HEK293 (cell line): ENCODE results near the gene ATP7B.

Experiments used
- CTCF ChIA-PET: fragments of 350-600 bp; formaldehyde crosslinking; extraction: SDS; loops from one replicate; lab custom pipeline; 2021; ENCODE audit warnings: antibody characterized with exemption; lab: Yijun Ruan, JAX
- POLR2A ChIA-PET: fragments of 300-600 bp; formaldehyde crosslinking; extraction: SDS; loops from one replicate; lab custom pipeline; 2020; ENCODE audit warnings: antibody characterized with exemption, inconsistent platforms; lab: Yijun Ruan, JAX
- H3K27ac ChIP-seq: fragments of 200-500 bp; sonication (Bioruptor generic); 2 replicates; pipeline ENCODE4 v1.5.1; 2014; ENCODE audit warnings: low read depth, low read length, control low read depth, inconsistent platforms; ENCODE audit errors: extremely low read depth
- H3K36me3 ChIP-seq, 2 experiments: fragments of 200-500 bp in 1 of 2; sonication (Bioruptor generic) in 1 of 2; 1 replicate in 1 of 2; 2 replicates in 1 of 2; pipeline ENCODE4 v1.5.1; 2014 to 2017; ENCODE audit warnings: inconsistent platforms in 2 of 2, low read length in 2 of 2; ENCODE audit not compliant: control insufficient read depth in 2 of 2, insufficient read depth in 1 of 2
- H3K4me1 ChIP-seq: fragments of 200-500 bp; sonication (Bioruptor generic); 2 replicates; pipeline ENCODE4 v1.5.1; 2014; ENCODE audit warnings: mild to moderate bottlenecking, low read length, inconsistent platforms; ENCODE audit not compliant: control insufficient read depth, insufficient read depth
- H3K4me3 ChIP-seq: 2 replicates; pipeline ENCODE4 v1.5.1; 2011; ENCODE audit warnings: low read depth, mild to moderate bottlenecking, control low read depth, low read length, moderate library complexity
- H3K9me3 ChIP-seq: fragments of 200-500 bp; sonication (Bioruptor generic); 2 replicates; pipeline ENCODE4 v1.5.1; 2014; ENCODE audit warnings: low read depth, low read length, inconsistent platforms; ENCODE audit not compliant: control insufficient read depth, insufficient read depth
- KLF16 ChIP-seq: fragments of 450-650 bp; formaldehyde crosslinking; IDR thresholded peaks from 2 replicates; pipeline ENCODE4 v1.5.1; 2017; ENCODE audit warnings: missing biosample characterization, missing genetic modification characterization
- OVOL3 ChIP-seq: fragments of 450-650 bp; formaldehyde crosslinking; IDR thresholded peaks from 2 replicates; pipeline ENCODE4 v1.5.1; 2016; ENCODE audit warnings: missing biosample characterization, missing genetic modification characterization
- SCRT1 ChIP-seq: fragments of 450-650 bp; formaldehyde crosslinking; IDR thresholded peaks from 2 replicates; pipeline ENCODE4 v1.5.1; 2016; ENCODE audit warnings: missing biosample characterization, missing genetic modification characterization, borderline replicate concordance
- SP3 ChIP-seq: fragments of 450-650 bp; formaldehyde crosslinking; IDR thresholded peaks from 2 replicates; pipeline ENCODE4 v1.5.1; 2016; ENCODE audit warnings: missing biosample characterization, missing genetic modification characterization
- TCF7L2 ChIP-seq: IDR thresholded peaks from 2 replicates; pipeline ENCODE4 v1.6.1; 2011; ENCODE audit warnings: low read depth, mild to moderate bottlenecking, inconsistent platforms, low read length, moderate library complexity, borderline replicate concordance
- ZFP3 ChIP-seq: fragments of 450-650 bp; formaldehyde crosslinking; IDR thresholded peaks from 2 replicates; pipeline ENCODE4 v1.5.1; 2016; ENCODE audit warnings: low read depth, missing biosample characterization, missing genetic modification characterization
- ZFP37 ChIP-seq: fragments of 450-650 bp; formaldehyde crosslinking; IDR thresholded peaks from 2 replicates; pipeline ENCODE4 v1.5.1; 2016; ENCODE audit warnings: missing biosample characterization, missing genetic modification characterization
- ZIC2 ChIP-seq: fragments of 450-650 bp; formaldehyde crosslinking; IDR thresholded peaks from 2 replicates; pipeline ENCODE4 v1.5.1; 2016; ENCODE audit warnings: missing biosample characterization, missing genetic modification characterization
- ZNF155 ChIP-seq: fragments of 450-650 bp; formaldehyde crosslinking; IDR thresholded peaks from 2 replicates; pipeline ENCODE4 v1.5.1; 2016; ENCODE audit warnings: missing biosample characterization, missing genetic modification characterization
- ZNF426 ChIP-seq: fragments of 450-650 bp; formaldehyde crosslinking; IDR thresholded peaks from 2 replicates; pipeline ENCODE4 v1.5.1; 2017; ENCODE audit warnings: missing biosample characterization, missing genetic modification characterization, mild to moderate bottlenecking, inconsistent platforms, moderate library complexity
- ZNF501 ChIP-seq: fragments of 450-650 bp; formaldehyde crosslinking; IDR thresholded peaks from 2 replicates; pipeline ENCODE4 v1.5.1; 2016; ENCODE audit warnings: missing biosample characterization, missing genetic modification characterization
- ZNF555 ChIP-seq: fragments of 450-650 bp; formaldehyde crosslinking; conservative IDR thresholded peaks from 2 replicates; pipeline ENCODE4 v1.5.1; 2017; ENCODE audit warnings: missing biosample characterization, mild to moderate bottlenecking, missing genetic modification characterization, inconsistent platforms
- ZNF571 ChIP-seq: fragments of 450-650 bp; formaldehyde crosslinking; IDR thresholded peaks from 2 replicates; pipeline ENCODE4 v1.5.0; 2017; ENCODE audit warnings: missing biosample characterization, missing genetic modification characterization
- ZNF596 ChIP-seq: fragments of 450-650 bp; IDR thresholded peaks from 2 replicates; pipeline ENCODE4 v1.5.0; 2018; ENCODE audit warnings: missing biosample characterization, mild to moderate bottlenecking, missing genetic modification characterization, moderate library complexity
- ZNF658 ChIP-seq: fragments of 450-650 bp; formaldehyde crosslinking; IDR thresholded peaks from 2 replicates; pipeline ENCODE4; 2016; ENCODE audit warnings: missing biosample characterization, missing genetic modification characterization
- TF ChIP-seq, protein P1 (sequence below): fragments of 450-650 bp; formaldehyde crosslinking; IDR thresholded peaks from 2 replicates; pipeline ENCODE4 v1.5.1; 2017; ENCODE audit warnings: missing biosample characterization, mild to moderate bottlenecking, missing genetic modification characterization, moderate library complexity
- TF ChIP-seq, protein P2 (sequence below): fragments of 450-650 bp; formaldehyde crosslinking; IDR thresholded peaks from 2 replicates; pipeline ENCODE4 v1.5.1; 2016; ENCODE audit warnings: missing biosample characterization, missing genetic modification characterization
- TF ChIP-seq, protein P3 (sequence below): fragments of 450-650 bp; formaldehyde crosslinking; IDR thresholded peaks from 2 replicates; pipeline ENCODE4 v1.5.1; 2016; ENCODE audit warnings: missing biosample characterization, missing genetic modification characterization
- TF ChIP-seq, protein P4 (sequence below): fragments of 450-650 bp; formaldehyde crosslinking; IDR thresholded peaks from 2 replicates; pipeline ENCODE4 v1.5.1; 2016; ENCODE audit warnings: missing biosample characterization, missing genetic modification characterization

The ATP7B gene

DNA sequence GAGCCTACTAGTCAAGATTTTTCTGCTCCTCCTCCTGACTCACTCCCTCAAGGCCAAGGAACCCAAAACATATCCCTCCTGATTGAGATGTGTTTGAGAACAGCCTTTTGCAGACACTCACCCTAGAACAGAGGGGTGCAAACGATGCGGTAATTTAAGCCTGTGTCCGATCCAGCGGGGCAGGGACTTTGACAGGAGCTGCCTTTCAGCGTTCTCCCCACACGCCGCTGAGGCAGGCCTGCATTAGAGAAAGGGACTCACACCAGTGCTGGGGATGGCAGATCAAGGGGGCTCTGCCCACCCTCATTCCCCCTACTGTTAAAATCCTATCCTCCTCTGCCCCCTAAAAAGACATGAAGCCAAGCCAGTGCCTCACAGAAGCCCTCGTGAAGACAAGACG, 79.0 kb downstream of the ATP7B start:
- H3K4me3 ChIP-seq, result no peak overlapping the region
- POLR2A ChIA-PET, result no interaction called here
- CTCF ChIA-PET, result interaction anchor here (0.6 kb wide), 1 partner anchor 10 kb away, joined by 3 read pairs; no protein-coding TSS in a partner anchor
- no peak overlapping the region for H3K27ac ChIP-seq
- H3K4me1 ChIP-seq, result peaks cover 3% of the 10 kb centered on the region; the same call in 1 of the 2 replicates
- no peak for TF ChIP-seq KLF16 (tag by site-specific recombination)
- no peak for TF ChIP-seq SCRT1 (tag by site-specific recombination)
- no peak for TF ChIP-seq OVOL3 (tag by site-specific recombination)
- TF ChIP-seq ZNF426 (tag by site-specific recombination), result no peak
- TF ChIP-seq ZNF571, result no peak
- TF ChIP-seq, protein P1, sequence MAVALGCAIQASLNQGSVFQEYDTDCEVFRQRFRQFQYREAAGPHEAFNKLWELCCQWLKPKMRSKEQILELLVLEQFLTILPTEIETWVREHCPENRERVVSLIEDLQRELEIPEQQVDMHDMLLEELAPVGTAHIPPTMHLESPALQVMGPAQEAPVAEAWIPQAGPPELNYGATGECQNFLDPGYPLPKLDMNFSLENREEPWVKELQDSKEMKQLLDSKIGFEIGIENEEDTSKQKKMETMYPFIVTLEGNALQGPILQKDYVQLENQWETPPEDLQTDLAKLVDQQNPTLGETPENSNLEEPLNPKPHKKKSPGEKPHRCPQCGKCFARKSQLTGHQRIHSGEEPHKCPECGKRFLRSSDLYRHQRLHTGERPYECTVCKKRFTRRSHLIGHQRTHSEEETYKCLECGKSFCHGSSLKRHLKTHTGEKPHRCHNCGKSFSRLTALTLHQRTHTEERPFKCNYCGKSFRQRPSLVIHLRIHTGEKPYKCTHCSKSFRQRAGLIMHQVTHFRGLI (tag by site-specific recombination), result no peak
- TF ChIP-seq ZFP3 (tag by site-specific recombination), result no peak
- TF ChIP-seq, protein P2, sequence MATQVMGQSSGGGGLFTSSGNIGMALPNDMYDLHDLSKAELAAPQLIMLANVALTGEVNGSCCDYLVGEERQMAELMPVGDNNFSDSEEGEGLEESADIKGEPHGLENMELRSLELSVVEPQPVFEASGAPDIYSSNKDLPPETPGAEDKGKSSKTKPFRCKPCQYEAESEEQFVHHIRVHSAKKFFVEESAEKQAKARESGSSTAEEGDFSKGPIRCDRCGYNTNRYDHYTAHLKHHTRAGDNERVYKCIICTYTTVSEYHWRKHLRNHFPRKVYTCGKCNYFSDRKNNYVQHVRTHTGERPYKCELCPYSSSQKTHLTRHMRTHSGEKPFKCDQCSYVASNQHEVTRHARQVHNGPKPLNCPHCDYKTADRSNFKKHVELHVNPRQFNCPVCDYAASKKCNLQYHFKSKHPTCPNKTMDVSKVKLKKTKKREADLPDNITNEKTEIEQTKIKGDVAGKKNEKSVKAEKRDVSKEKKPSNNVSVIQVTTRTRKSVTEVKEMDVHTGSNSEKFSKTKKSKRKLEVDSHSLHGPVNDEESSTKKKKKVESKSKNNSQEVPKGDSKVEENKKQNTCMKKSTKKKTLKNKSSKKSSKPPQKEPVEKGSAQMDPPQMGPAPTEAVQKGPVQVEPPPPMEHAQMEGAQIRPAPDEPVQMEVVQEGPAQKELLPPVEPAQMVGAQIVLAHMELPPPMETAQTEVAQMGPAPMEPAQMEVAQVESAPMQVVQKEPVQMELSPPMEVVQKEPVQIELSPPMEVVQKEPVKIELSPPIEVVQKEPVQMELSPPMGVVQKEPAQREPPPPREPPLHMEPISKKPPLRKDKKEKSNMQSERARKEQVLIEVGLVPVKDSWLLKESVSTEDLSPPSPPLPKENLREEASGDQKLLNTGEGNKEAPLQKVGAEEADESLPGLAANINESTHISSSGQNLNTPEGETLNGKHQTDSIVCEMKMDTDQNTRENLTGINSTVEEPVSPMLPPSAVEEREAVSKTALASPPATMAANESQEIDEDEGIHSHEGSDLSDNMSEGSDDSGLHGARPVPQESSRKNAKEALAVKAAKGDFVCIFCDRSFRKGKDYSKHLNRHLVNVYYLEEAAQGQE (tag by site-specific recombination), result no peak
- TF ChIP-seq ZNF596 (tag by site-specific recombination), result no peak
- TF ChIP-seq ZNF501 (tag by site-specific recombination), result no peak
- TF ChIP-seq SP3 (tag by site-specific recombination), result no peak
- no peak for TF ChIP-seq ZIC2
- no peaks in the 10 kb centered on the region for H3K9me3 ChIP-seq
- H3K36me3 ChIP-seq, result peaks cover 0 to 15% of the 10 kb centered on the region in 2 experiments; a peak in 1 of 3 replicates

DNA sequence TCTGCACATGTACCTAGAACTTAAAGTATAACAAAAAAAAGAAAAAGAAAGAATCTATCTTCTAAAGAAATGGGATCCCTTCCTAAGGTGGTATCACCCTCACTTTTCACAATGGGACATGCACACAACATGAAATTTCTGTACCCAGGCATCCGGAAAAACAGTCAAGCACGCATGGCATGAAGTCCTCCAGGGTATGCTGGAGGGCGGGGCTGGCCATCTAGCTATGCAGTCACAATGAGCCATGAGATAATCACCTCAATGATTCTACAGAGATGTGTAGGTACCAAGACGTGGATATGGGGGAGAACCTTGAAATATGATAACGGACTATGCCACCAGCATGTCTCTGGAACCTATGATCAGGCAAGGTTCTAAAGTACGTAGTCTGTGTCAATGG, 79.6 kb downstream of the ATP7B start:
- ChIA-PET CTCF (interaction anchor here (0.6 kb wide), 2 partner anchors 10 to 913 kb away, joined by 3 to 4 read pairs; no protein-coding TSS in a partner anchor), POLR2A (no interaction called here)
- TF ChIP-seq ZNF571 (no peak), SP3 (tag by site-specific recombination) (no peak), ZNF555 (tag by site-specific recombination) (no peak), TCF7L2 (no peak), ZFP37 (no peak), ZNF658 (tag by site-specific recombination) (no peak), ZNF155 (tag by site-specific recombination) (no peak)
- TF ChIP-seq, protein P3, sequence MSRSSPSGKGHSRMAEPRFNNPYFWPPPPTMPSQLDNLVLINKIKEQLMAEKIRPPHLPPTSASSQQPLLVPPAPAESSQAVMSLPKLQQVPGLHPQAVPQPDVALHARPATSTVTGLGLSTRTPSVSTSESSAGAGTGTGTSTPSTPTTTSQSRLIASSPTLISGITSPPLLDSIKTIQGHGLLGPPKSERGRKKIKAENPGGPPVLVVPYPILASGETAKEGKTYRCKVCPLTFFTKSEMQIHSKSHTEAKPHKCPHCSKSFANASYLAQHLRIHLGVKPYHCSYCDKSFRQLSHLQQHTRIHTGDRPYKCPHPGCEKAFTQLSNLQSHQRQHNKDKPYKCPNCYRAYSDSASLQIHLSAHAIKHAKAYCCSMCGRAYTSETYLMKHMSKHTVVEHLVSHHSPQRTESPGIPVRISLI (tag by site-specific recombination), result no peak
- TF ChIP-seq, protein P4, sequence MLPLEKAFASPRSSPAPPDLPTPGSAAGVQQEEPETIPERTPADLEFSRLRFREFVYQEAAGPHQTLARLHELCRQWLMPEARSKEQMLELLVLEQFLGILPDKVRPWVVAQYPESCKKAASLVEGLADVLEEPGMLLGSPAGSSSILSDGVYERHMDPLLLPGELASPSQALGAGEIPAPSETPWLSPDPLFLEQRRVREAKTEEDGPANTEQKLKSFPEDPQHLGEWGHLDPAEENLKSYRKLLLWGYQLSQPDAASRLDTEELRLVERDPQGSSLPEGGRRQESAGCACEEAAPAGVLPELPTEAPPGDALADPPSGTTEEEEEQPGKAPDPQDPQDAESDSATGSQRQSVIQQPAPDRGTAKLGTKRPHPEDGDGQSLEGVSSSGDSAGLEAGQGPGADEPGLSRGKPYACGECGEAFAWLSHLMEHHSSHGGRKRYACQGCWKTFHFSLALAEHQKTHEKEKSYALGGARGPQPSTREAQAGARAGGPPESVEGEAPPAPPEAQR, result no peak
- no peak overlapping the region for H3K4me3 ChIP-seq
- peaks cover 3% of the 10 kb centered on the region; the same call in 1 of the 2 replicates for H3K4me1 ChIP-seq
- H3K9me3 ChIP-seq, result no peaks in the 10 kb centered on the region
- H3K36me3 ChIP-seq, result peaks cover 0 to 15% of the 10 kb centered on the region in 2 experiments; a peak in 1 of 3 replicates
- no peak overlapping the region for H3K27ac ChIP-seq
